HT-29 (cell line): Measurements from ENCODE around the gene ATG9B. TPM values are rescaled to one million over a fixed set of nuclear protein-coding genes. Genes with fewer than 3 reads are reported as not detected.

ENCODE experiments used
- DNase-seq: peaks from one replicate; pipeline ENCODE4 v3.0.0-alpha.2; 2015; ENCODE audit warnings: low spot score
- total RNA-seq: library from RNA; depleted of rRNA; stranded (reverse); fragments of >200 nt; shearing (Covaris generic); gene quantifications from 2 replicates; pipeline ENCODE4 v1.2.3, GENCODE V29; 2014; rRNA removed

Gene ATG9B
- total RNA-seq, 1 experiment from 2014 or later = 1.0 TPM

- DNase-seq = no peak
These were observed 56.1 kb downstream of the ATG9B start for GRCh38 chr7:150968056-150968733.

GRCh38 chr7:150967349-150967748, 56.9 kb downstream of the ATG9B start:
- no peak for DNase-seq

GRCh38 chr7:150966002-150966401, 58.3 kb downstream of the ATG9B start:
- peak; percentile 38 for DNase-seq

- no peak for DNase-seq
These were observed 58.9 kb downstream of the ATG9B start for GRCh38 chr7:150965273-150965830.

Other genes with a start within 250 kb of the ATG9B start
- 1.0 and 2.0 TPM in 2 replicates for gene TMEM176B, start 224.1 kb downstream of the ATG9B start, total RNA-seq
- gene TMEM176A, start 223.7 kb downstream of the ATG9B start, total RNA-seq = 0.39 and 0.79 TPM in 2 replicates
- gene AOC1, start 172.0 kb downstream of the ATG9B start, total RNA-seq = 25.2 and 25.8 TPM in 2 replicates
- gene KCNH2, start 46.2 kb downstream of the ATG9B start, total RNA-seq = 2.2 and 2.8 TPM in 2 replicates
- 6.7 and 13.0 TPM in 2 replicates for gene NOS3, start 33.5 kb downstream of the ATG9B start, total RNA-seq
- gene ABCB8, start 4.0 kb upstream of the ATG9B start, total RNA-seq = 81.6 and 97.8 TPM in 2 replicates
- gene ASIC3, start 24.0 kb upstream of the ATG9B start, total RNA-seq = 1.5 and 2.2 TPM in 2 replicates
- 43.6 and 62.6 TPM in 2 replicates for gene CDK5, start 33.4 kb upstream of the ATG9B start, total RNA-seq
- gene SLC4A2, start 35.1 kb upstream of the ATG9B start, total RNA-seq = 851 and 1,005 TPM in 2 replicates
- 265 and 300 TPM in 2 replicates for gene FASTK, start 56.3 kb upstream of the ATG9B start, total RNA-seq
- 258 and 264 TPM in 2 replicates for gene TMUB1, start 59.0 kb upstream of the ATG9B start, total RNA-seq
- 140 and 162 TPM in 2 replicates for gene AGAP3, start 62.0 kb upstream of the ATG9B start, total RNA-seq
- gene GBX1, start 143.2 kb upstream of the ATG9B start, total RNA-seq = not detected in 2 replicates
- gene ASB10, start 162.8 kb upstream of the ATG9B start, total RNA-seq = not detected in 2 replicates
- gene H2BK1, start 186.0 kb upstream of the ATG9B start, total RNA-seq = not detected in 2 replicates
- 80.2 and 82.5 TPM in 2 replicates for gene ABCF2, start 202.7 kb upstream of the ATG9B start, total RNA-seq
- 72.5 and 87.7 TPM in 2 replicates for gene CHPF2, start 208.0 kb upstream of the ATG9B start, total RNA-seq
- 1.1 and 1.3 TPM in 2 replicates for gene SMARCD3, start 224.2 kb upstream of the ATG9B start, total RNA-seq